Karpas-422 (cell line): ENCODE data around the gene NBR1. TPM values are rescaled to one million over a fixed set of nuclear protein-coding genes. Genes with fewer than 3 reads are reported as not detected.
"Not testable (repeated sequence)": the region's sequence is repeated elsewhere in the genome, so short reads cannot be mapped to it uniquely, and the experiment has no call there.

ENCODE experiments used
- DNase-seq: peaks from one replicate; pipeline ENCODE4 v3.0.0-alpha.2; 2015
- H2AFZ ChIP-seq: fragments of 200-600 bp; sonication (generic); 2 replicates; pipeline ENCODE4 v1.6.1; 2014; ENCODE audit warnings: antibody characterized with exemption, low read length, mixed read lengths
- H3K27ac ChIP-seq: fragments of 200-600 bp; sonication (generic); 2 replicates; pipeline ENCODE4 v1.5.1; 2014; ENCODE audit warnings: mild to moderate bottlenecking, low read length, moderate library complexity
- H3K27me3 ChIP-seq: fragments of 200-600 bp; sonication (generic); 2 replicates; pipeline ENCODE4 v1.6.1; 2014; ENCODE audit warnings: low read length, mixed read lengths
- H3K36me3 ChIP-seq: fragments of 200-600 bp; sonication (generic); 2 replicates; pipeline ENCODE4 v1.6.1; 2014; ENCODE audit warnings: low read length, mixed read lengths; ENCODE audit not compliant: insufficient read depth
- H3K4me1 ChIP-seq: fragments of 200-600 bp; sonication (generic); 2 replicates; pipeline ENCODE4 v1.6.1; 2014; ENCODE audit warnings: mild to moderate bottlenecking, low read length, mixed read lengths
- H3K4me2 ChIP-seq: fragments of 200-600 bp; sonication (generic); 2 replicates; pipeline ENCODE4 v1.6.1; 2014; ENCODE audit warnings: low read length, low read depth, mild to moderate bottlenecking; ENCODE audit not compliant: poor library complexity, severe bottlenecking
- H3K4me3 ChIP-seq: fragments of 200-600 bp; sonication (generic); 2 replicates; pipeline ENCODE4 v1.5.1; 2014; ENCODE audit warnings: mild to moderate bottlenecking, antibody characterized with exemption, low read length, mixed read lengths
- H3K79me2 ChIP-seq: fragments of 200-600 bp; sonication (generic); 2 replicates; pipeline ENCODE4 v1.6.1; 2014; ENCODE audit warnings: mild to moderate bottlenecking, low read length, mixed read lengths
- H3K9ac ChIP-seq: fragments of 200-600 bp; sonication (generic); 2 replicates; pipeline ENCODE4 v1.6.0; 2014; ENCODE audit warnings: low read length
- H3K9me2 ChIP-seq: fragments of 200-600 bp; sonication (generic), shearing (Covaris generic); replicated peaks from 2 replicates; pipeline ENCODE4 v1.6.0; 2014; ENCODE audit warnings: mild to moderate bottlenecking, low read length, moderate library complexity; ENCODE audit not compliant: insufficient read depth
- H3K9me3 ChIP-seq: fragments of 300-700, 200-600 bp; sonication (generic); 2 replicates; pipeline ENCODE4 v1.6.1; 2014; ENCODE audit warnings: low read length, mixed read lengths
- H4K20me1 ChIP-seq: fragments of 200-600 bp; sonication (generic); 2 replicates; pipeline ENCODE4 v1.6.1; 2014; ENCODE audit warnings: mild to moderate bottlenecking, antibody characterized with exemption, low read length, low read depth; ENCODE audit not compliant: insufficient read depth
- total RNA-seq: library from RNA; depleted of rRNA; stranded (reverse); fragments of >200 nt; shearing (Covaris generic); gene quantifications from 2 replicates; pipeline ENCODE4 v1.2.3, GENCODE V29; 2014; ENCODE audit warnings: low replicate concordance

NBR1 gene
- total RNA-seq, 1 experiment from 2014 or later, result 49.5 TPM

- no peaks in the 10 kb centered on the region for H3K9me3 ChIP-seq
- no peak overlapping the region for H2AFZ ChIP-seq
- no peak overlapping the region for H3K27ac ChIP-seq
- no peak overlapping the region for H3K9ac ChIP-seq
- H3K36me3 ChIP-seq, result 0 out of 2 replicates have a peak, but pooled peaks cover 6% of the 10 kb centered on the region
- no peak for DNase-seq
- H3K4me3 ChIP-seq, result no peak overlapping the region
- no peaks in the 10 kb centered on the region for H3K27me3 ChIP-seq
- H3K79me2 ChIP-seq, result no peaks in the 10 kb centered on the region
- no peaks in the 10 kb centered on the region for H4K20me1 ChIP-seq
- H3K9me2 ChIP-seq, result no peaks in the 10 kb centered on the region
- no peak overlapping the region for H3K4me2 ChIP-seq
- H3K4me1 ChIP-seq, result no peaks in the 10 kb centered on the region
These were observed 24.4 kb upstream of the NBR1 start for GRCh38 chr17:43146649-43147048.

- H3K27ac ChIP-seq, result no peak overlapping the region
These were observed 19.0 kb upstream of the NBR1 start for GRCh38 chr17:43151880-43152456.

GRCh38 chr17:43153197-43153835 lies 17.7 kb upstream of the NBR1 start:
- peaks cover 18% of the 10 kb centered on the region for H3K36me3 ChIP-seq
- not testable (repeated sequence) for H3K79me2 ChIP-seq, H3K27ac ChIP-seq, H3K27me3 ChIP-seq, H3K9ac ChIP-seq, H2AFZ ChIP-seq, H3K4me2 ChIP-seq, H3K4me3 ChIP-seq, H4K20me1 ChIP-seq, DNase-seq, H3K9me3 ChIP-seq, H3K4me1 ChIP-seq, H3K9me2 ChIP-seq

More at GRCh38 chr17:43151880-43152456, 19.0 kb upstream of the NBR1 start:
- no peaks in the 10 kb centered on the region for H3K9me3 ChIP-seq
- peaks cover 18% of the 10 kb centered on the region for H3K36me3 ChIP-seq
- no peak for DNase-seq
- no peak overlapping the region for H3K4me2 ChIP-seq
- H2AFZ ChIP-seq, result no peak overlapping the region
- no peak overlapping the region for H3K4me3 ChIP-seq
- no peaks in the 10 kb centered on the region for H3K27me3 ChIP-seq
- H3K79me2 ChIP-seq, result no peaks in the 10 kb centered on the region
- H3K9ac ChIP-seq, result no peak overlapping the region
- H3K9me2 ChIP-seq, result no peaks in the 10 kb centered on the region
- no peaks in the 10 kb centered on the region for H4K20me1 ChIP-seq
- H3K4me1 ChIP-seq, result no peaks in the 10 kb centered on the region

- no peak overlapping the region for H3K9ac ChIP-seq
- no peaks in the 10 kb centered on the region for H3K4me1 ChIP-seq
- H3K9me3 ChIP-seq, result no peaks in the 10 kb centered on the region
- H3K4me2 ChIP-seq, result no peak overlapping the region
- H3K27ac ChIP-seq, result no peak overlapping the region
- no peaks in the 10 kb centered on the region for H4K20me1 ChIP-seq
- DNase-seq, result no peak
- peaks cover 18% of the 10 kb centered on the region for H3K36me3 ChIP-seq
- no peak overlapping the region for H2AFZ ChIP-seq
- H3K27me3 ChIP-seq, result no peaks in the 10 kb centered on the region
- H3K9me2 ChIP-seq, result no peaks in the 10 kb centered on the region
- H3K4me3 ChIP-seq, result no peak overlapping the region
- no peaks in the 10 kb centered on the region for H3K79me2 ChIP-seq
These were observed 15.3 kb upstream of the NBR1 start for GRCh38 chr17:43155666-43156065.

GRCh38 chr17:43159232-43159631 lies 11.8 kb upstream of the NBR1 start:
- not testable (repeated sequence) for H4K20me1 ChIP-seq, H3K9me2 ChIP-seq, DNase-seq, H3K36me3 ChIP-seq, H3K27ac ChIP-seq, H3K4me3 ChIP-seq, H3K27me3 ChIP-seq, H3K4me1 ChIP-seq, H3K79me2 ChIP-seq, H3K9ac ChIP-seq, H2AFZ ChIP-seq, H3K9me3 ChIP-seq, H3K4me2 ChIP-seq

GRCh38 chr17:43159957-43160356 lies 11.1 kb upstream of the NBR1 start:
- H3K79me2 ChIP-seq, H2AFZ ChIP-seq, H3K9me3 ChIP-seq, H3K36me3 ChIP-seq, H3K4me2 ChIP-seq, H3K4me1 ChIP-seq, H3K27ac ChIP-seq, H3K9ac ChIP-seq, H3K27me3 ChIP-seq, H4K20me1 ChIP-seq, DNase-seq, H3K9me2 ChIP-seq, H3K4me3 ChIP-seq: not testable (repeated sequence)

- H3K9ac ChIP-seq, H3K36me3 ChIP-seq, H3K9me3 ChIP-seq, H2AFZ ChIP-seq, H3K27me3 ChIP-seq, DNase-seq, H3K4me3 ChIP-seq, H3K4me2 ChIP-seq, H4K20me1 ChIP-seq, H3K9me2 ChIP-seq, H3K27ac ChIP-seq: not testable (repeated sequence)
- peaks cover 11% of the 10 kb centered on the region for H3K4me1 ChIP-seq
- H3K79me2 ChIP-seq, result peaks cover 40% of the 10 kb centered on the region
These were observed 5.0 kb upstream of the NBR1 start for GRCh38 chr17:43165971-43166370.

- Histone ChIP-seq H3K4me1 (peaks cover 20% of the 10 kb centered on the region), H4K20me1 (no peaks in the 10 kb centered on the region), H3K79me2 (peaks cover 69% of the 10 kb centered on the region), H3K9me2 (no peaks in the 10 kb centered on the region), H3K9ac (peak overlapping the region; percentile 87), H3K4me2 (peak overlapping the region; percentile 99), H3K36me3 (no peaks in the 10 kb centered on the region), H2AFZ (peak overlapping the region; percentile 85), H3K4me3 (peak overlapping the region; percentile 96), H3K9me3 (no peaks in the 10 kb centered on the region), H3K27me3 (no peaks in the 10 kb centered on the region), H3K27ac (peak overlapping the region; percentile 68)
- DNase-seq, result peak; percentile 84
These were observed 1.4 kb upstream of the NBR1 start for GRCh38 chr17:43169561-43170139.
